ENCODE data around the gene NHS.

The NHS gene

DNA sequence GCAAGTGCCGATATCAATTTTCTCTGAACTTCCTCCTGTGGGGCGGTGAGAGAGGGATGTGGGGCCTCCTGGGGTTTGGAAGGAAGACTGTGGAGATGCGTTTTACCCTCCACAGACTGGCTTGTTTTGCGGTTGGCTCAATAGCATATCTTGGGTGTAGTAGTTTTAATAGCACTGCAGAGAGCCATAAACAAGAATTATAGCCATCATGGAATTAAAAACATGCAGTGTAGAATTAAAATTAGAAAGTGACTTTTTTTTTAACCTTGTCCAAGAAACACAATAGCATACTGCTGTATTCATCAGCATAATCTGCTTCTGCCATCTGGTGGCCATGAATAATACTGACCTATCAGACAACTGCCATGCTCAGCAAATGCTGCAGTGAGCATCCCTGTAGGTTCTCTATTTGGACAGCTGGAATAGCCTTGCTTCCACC, 315.0 kb downstream of the NHS start:
- DNase-seq = peak; percentile 11

DNA sequence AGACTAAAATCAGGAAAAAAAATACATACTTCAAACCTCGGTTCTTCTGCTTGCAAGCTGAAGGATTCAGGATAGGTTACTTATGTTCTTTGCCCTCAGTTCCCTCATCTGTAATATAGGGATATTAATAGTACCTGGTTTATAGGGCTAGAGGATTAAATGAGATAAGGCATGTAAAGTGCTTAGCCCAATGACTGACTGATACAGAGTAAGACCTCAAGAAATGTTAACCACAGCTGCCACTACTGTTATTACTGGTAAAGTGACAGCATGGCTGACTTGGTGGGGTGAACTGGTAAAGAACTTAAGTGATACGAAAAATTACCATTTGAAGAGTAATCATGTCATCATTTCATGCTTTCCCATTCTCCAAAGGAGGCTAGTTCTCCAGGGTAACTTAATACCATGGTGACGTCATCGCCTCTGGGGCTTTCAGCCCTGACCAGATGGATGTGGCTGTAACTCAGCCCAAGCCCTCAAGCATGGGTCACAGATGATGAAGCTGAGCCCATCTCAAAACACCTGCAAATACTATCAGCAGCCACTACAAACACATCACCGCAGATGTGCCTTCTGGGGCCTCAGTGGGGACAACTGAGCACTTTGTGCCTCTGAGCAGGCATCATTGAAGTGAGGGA, 317.8 kb downstream of the NHS start:
- DNase-seq = no peak

DNA sequence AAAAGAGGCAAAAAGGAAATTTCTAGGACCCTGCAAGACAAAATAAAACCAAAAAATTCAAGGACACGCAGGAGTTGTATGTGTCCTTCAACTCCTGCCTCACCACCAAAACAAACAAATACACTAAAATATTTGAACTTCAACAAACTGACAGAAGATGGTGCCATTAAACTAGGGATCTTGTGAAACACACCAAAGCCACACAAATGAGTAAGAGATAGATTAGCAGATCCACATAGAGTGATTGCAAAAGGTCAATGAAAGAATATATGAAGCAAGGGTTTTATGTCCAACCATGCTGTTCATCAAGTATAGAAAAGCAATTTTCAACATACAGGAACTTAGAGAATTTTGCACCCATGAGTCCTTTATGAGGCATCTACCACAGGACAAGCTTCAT, 322.2 kb downstream of the NHS start:
- no peak for DNase-seq

DNA sequence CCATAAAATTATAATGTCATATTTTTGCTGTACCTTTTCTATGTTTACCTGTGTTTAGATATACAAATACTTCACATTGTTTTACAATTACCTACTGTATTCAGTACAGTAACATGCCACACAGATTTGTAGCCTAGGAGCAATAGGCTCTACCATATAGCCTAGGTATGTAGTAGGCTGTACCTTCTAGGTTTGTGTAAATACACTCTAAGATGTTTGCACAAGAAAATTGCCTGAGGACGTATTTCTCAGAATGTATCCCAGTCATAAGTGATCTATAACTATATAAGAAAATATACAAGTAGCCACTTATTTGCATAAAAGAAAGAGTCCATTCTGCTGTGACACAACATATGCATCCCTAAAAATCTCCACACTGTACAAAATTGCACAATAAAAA, 326.0 kb downstream of the NHS start:
- no peak for DNase-seq

DNA sequence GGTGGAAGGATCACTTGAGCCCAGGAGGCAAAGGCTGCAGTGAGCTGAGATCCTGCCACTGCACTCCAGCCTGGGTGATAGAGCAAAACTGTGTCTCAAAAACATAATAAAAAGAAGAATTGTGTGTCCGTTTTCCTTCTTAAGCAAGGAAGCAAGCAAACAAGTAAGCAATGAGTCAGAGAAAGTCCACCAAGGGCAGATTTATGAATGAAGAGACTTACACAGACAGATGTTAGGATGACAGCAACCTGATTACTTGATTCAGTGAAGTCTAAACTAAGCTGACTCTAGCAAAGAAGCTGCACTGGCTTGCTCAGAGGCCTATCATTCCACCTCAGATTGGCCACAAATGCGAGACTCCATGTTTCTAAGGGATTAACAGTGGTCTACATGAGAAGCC, 328.2 kb downstream of the NHS start:
- no peak for DNase-seq

DNA sequence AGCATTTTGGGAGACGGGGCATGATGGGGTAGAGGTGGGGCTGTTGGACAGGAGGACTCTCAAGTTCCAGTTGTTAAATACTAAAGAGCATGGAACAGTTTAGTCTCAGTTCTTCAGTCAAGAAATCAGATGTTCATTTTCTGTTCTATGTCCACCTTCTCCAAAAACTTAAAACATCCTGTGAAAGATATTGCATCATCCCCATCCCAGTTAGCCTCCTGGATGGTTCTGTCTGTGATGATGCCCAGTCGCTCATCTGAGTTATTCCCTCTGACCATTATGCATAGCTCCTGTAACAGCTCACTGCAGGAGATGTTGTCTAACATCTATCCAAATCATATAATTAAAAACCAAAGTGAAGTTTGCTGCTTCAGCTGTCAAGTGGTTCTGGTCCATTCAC, 330.2 kb downstream of the NHS start:
- DNase-seq = no peak

DNA sequence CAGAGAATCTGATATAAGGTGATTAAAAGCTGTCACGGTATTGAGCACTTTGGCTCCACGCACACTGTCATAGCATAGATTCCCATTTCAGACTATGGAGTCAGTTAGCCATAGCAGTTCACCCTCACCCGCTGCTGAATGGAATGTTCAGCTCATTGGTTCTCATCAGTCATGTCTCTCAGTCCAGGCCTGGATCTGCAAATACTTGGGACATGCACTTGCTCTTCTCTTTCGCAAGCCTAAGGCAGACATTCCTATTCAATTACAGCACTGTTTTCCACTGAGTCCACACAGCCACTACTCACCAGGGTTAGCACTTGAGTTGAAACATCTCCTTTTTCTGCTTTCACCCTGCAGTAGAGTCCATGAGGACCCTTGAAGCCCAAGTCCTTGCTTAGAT, 331.7 kb downstream of the NHS start:
- DNase-seq = no peak

DNA sequence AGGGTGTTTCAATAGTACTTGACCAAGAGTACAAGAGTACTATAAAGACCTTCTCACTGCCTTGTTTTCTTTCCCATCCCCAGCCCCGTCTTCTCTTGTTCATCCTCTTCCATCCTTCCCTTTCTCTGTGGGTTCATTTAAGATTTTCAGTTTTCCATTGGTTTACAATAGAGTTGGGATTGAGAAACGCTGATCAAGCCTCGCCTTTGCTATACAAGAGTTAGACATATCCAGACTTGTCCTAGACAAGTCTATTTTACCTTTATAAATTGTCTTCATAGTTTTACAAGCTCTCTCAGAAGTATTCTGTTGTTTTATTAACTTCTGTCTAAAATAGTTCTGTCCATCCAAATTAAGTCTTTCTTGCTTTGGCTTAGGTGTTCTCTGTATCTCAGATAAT, 332.7 kb downstream of the NHS start:
- DNase-seq = no peak

DNA sequence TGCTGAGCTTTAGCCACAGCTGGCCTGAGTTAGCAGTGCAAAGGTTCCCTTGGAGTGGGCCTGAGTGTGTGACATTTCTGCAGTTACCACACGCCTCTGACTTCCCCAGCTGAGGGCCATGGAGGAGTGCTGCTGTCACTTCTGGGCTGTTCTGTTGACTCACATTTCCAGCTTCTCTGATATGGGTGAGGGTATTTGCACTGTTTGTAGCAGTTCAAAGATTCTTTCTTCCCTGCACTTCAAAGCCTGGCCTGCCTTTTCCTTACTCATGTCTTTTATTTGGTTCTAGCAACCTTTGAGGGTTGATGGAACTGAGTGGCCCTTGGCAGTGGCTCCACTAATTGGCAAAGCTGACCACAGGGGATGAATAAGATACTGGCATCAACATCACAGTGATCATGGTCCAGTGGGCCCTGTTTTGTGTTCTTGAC, 335.9 kb downstream of the NHS start:
- DNase-seq = no peak

DNA sequence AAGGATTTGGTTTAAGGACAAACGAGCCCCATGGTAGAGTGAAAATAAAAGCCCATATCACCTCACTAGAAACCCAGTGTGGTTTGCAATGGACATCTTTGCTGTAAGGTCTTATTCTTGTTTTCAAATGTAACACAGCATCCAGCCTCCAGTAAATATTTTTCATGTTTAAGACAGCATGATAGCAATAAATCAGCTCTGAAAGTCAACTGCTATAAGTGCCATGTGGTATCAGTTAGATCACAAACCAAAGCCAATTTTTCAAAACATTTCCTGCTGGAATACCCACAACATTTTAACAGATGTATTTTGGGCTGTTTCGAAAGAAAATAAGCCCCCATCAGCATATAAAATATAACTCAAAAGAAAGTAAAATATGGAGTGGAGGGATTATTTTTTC, 338.3 kb downstream of the NHS start:
- no peak for DNase-seq

DNA sequence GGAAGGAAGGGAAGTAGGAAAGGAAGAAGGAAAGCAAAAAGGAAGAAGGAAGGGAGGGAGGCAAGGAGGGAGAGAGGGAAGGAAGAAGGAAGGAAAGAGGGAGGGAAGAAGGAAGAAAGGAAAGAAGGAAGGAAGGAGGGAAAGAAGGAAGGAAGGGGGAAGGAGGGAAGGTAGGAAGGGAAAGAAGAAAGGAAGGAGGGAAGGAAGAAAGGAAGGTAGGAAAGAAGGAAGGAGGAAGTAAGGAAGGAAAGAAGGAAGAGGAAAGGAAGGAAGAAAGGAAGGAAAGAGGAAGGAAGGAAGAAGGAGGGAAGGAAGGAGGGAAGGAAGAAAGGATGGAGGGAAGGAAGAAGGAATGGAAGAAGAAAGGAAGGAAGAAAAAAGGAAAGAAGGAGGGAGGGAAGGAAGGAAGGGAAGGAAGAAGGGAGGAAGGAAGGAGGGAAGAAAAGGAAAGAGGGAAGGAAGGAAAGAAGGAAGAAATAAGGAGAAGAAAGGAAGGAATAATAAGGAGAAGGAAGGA, 343.7 kb downstream of the NHS start:
- no peak for DNase-seq

DNA sequence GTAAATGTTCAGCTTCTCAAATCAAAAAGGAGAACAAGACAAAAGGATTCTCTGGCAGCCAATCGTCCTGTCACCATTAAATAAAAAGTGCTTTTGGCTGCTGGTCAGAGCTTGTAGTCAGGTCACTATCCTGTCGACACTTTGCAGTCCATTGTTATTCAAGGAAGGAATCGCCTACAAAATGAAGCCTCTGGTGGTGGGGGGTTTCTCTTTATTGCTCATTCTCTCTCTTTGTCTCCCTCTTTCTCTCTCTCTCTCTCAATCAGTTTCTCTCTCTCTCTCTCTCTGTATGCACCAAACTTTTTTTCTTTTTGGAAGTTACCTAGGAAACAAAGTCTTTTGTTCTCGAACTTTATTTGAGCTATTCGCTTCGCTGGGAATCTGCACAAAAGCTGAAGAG, 344.7 kb downstream of the NHS start:
- DNase-seq = no peak

DNA sequence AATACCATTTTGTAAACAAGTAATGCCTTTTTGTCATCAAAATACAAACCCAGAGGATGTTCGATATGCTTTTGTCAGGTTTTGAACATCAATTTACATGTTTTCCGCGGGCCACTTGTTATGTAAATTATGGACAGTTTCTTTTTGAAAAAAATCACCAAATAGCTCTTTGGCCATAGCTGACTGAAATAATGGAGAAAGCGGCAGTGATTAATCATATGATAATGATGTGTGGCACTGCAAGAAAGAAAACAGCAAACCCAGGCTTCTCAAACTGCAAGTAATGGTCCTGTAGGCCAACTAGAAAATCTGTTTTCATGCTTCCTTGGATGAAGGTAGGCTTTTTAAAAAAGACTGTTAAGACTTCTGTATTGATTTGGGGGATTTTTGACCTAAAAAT, 346.7 kb downstream of the NHS start:
- DNase-seq = no peak

DNA sequence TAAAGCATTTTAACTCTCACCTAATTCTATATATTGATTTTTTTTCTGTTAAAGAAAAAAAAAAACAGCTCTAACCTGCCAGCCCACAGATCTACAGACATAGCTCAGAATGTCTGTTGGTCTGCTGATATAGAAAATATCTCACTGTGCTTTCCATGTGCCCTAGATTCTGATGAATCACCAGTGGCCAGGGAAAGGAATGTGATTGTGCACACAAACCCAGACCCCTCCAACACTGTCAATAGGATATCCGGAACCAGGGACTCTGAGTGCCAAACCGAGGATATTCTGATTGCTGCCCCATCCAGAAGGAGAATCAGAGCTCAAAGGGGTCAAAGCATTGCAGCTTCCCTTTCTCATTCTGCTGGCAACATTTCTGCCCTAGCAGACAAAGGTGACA, 350.2 kb downstream of the NHS start:
- DNase-seq = no peak

DNA sequence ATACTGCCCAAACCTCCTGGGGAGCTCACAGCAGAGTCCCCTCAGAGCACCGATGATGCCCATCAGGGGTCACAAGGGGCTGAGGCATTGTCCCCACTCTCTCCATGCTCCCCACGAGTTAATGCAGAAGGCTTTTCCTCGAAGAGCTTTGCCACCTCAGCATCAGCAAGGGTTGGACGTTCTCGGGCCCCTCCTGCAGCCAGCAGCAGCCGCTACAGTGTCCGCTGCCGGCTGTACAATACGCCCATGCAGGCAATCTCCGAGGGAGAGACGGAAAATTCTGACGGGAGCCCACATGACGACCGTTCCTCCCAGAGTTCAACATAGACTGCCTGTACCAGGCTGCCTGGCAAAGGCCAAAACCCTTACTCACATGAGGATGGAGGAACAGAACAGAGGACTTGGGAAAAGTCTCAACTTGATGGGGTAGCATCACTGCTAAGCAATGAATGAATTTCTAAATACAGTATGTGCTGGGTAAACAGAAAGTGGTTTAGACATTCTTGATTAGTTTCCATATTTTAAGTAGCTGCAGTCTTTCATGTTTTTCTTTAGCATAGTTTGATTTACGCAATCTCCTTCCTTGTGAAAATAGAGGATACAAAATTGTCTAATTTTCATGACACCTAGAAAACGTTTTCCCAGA, 357.3 kb downstream of the NHS start:
- DNase-seq = no peak

DNA sequence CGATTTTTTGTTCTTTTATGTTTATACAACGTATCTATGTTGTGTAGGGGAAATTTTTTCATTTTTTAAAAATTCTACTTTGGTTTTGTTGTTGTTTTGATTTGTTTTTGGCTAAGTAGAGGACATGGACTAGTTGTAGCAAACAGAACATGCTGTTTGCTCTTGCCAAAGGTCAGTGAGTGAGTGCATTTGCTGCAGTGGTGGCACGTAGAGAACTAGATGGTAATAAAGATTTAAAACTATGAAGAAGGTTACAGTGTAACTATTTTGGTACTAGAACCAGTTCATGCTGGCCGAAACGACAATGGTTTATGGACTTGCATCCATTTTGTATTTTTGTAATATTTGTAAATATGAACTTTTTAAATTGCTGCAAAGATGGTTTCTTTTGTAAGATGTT, 360.4 kb downstream of the NHS start:
- no peak for DNase-seq

DNA sequence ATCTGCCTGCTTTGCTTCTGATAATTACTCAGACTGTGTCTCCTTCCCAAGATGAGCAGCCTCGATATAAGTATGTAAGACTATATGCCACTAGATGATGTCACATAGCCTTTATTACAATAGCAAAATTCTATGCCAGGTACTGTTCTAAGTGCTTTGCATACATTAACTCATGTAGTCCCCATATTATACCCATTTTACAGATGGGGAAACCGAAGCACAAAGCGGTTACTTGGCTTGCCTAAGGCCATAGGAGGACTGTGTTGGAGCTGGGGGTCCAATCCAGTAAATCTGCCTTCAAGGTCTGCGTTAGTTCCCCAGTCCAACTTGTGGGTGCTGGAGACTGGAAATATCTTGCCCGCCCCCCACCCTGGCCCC, 361.5 kb downstream of the NHS start:
- DNase-seq = no peak

DNA sequence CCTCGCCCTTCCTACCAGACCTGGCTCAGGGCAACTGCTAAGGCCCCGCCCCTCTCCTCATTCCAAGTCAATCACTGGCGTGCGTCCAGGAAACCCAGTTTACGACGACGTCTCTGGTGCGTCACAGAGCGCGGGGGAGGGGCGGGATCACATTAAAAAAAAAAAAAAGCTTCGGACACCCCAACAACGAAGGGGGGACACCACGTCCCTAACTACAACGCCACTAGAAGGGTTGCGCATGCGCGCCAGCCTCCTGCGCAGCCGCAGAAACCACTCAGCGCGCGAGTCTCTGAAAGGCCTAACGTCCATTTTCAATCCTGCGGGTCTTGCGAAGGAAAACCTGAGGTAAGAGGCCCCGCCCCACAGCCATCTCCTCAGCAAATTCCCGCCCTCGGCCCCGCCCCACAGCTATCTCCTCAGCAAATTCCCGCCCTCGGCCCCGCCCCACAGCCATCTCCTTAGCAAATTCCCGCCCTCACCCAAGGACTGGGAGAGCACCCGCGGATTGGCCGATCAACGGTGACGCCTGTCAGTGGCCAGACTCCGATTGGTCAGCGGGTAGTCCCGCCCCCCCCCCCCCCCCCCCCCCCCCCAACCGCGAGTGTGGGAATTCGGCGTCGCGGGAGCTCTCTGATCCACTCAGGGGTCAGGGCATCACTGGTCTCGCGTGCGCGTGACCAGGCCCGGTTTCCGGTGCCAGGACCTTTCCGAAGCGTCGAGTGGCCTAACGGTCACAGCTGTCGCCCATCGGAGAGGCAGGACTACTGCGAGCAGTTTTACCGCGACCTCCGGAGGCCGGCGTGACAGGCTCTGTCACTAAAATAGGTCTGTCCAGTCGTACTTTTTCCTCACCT, 362.1 kb downstream of the NHS start, which contains the start of gene SCML1:
SCML1 (plus strand) TSS at position 638 of the 854 bp plus-strand sequence. CDS start 6,694 bp downstream, outside the sequence.
- DNase-seq = peak; percentile 84

DNA sequence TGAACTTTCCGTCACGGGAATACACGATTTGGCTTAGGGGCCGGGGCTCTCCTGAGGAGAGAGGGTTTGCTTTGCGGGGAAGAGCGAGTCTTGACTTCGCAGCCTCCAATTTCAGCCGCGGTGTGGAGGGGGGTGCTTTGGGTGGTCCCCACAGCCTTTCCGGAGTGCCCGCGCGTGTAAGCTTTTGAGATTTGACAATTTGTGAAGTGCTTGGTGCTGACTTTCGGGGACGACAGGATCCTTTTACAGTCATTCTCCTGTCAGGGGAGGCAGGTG, 362.6 kb downstream of the NHS start:
- no peak for DNase-seq

DNA sequence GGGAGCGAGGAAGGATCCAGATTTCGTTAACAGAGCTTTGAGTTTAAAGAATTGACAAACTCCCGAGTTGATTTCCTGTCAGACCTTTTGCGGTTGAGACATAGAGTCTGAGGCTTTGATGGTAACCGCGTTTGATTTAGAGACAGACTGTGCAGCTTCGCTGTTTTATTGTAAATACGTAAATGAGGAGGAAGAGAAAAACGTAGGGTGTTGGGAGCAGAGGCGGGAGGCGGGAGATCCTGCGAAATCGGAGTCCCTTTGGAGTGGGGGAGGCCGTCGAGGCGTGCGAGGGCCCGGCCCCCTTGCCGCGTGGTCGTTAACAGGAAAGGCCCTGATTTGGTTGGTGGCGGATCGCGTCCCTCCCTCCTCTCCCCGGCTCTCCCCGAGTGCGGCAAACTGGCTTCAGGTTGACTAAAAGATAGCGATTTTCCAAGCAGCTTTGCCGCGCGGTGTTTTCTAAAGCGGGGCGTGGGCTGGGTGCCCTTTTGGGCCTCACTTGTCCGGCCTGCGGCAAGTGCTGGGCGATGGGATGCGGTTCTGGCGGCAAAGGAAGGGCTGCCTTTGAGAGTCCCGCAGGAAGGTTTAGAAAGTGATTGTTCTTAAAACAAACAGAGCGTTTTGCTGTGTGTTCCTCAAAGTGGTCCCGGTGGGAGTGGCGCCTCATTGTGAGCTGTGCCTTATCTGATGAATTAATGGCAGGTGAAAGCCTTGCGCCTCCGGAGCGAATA, 363.1 kb downstream of the NHS start:
- DNase-seq = peak; percentile 9

DNA sequence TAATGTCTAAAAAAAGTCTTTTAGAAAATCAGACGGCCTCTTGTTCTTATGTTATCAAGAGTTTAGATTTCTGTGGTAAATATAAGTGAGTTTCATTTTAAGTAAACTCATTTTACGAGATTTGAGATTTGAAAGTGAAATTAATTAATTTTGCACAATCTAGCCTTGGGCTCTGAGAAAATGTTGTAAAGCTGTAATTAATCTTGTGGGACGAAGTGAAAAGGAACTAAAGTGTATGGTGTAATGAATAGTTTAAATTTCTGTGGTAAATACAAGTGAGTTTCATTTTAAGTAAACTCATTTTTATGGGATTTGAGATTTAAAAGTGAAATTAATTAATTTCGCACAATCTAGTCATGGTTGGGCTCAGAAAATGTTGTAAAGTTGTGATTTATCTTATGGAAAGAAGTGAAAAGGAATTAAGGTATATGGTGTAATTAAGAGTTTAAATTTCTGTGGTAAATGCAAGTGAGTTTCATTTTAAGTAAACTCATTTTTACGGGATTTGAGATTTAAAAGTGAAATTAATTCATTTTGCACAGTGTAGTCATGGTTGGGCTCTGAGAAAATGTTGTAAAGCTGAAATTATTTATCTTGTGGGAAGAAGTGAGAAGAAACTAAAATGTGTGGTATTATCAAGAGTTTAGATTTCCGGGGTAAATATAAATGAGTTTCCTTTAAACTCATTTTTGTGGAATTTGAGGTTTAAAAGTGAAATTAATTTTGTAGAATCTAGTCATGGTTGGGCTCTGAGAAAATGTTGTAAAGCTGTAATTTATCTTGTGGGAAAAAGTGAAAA, 363.9 kb downstream of the NHS start:
- no peak for DNase-seq
